Uterus (tissue), 2 donors: ENCODE data around the gene CLASRP.

Experiments used
- CTCF ChIP-seq, 4 experiments: fragments of 200-600 bp in 2 of 4; fragments of 450-650 bp in 2 of 4; sonication (generic) in 2 of 4; IDR thresholded peaks; one replicate each; pipeline ENCODE4 v1.5.1; 2016 to 2019; ENCODE audit warnings: antibody characterized with exemption in 4 of 4, mild to moderate bottlenecking in 2 of 4, moderate library complexity in 1 of 4
- POLR2A ChIP-seq, 2 donors: fragments of 450-650 bp; IDR thresholded peaks; one replicate each; pipeline ENCODE4 v1.6.1; 2016; ENCODE audit warnings: antibody characterized with exemption in 2 of 2, mild to moderate bottlenecking in 1 of 2, moderate library complexity in 1 of 2

DNA sequence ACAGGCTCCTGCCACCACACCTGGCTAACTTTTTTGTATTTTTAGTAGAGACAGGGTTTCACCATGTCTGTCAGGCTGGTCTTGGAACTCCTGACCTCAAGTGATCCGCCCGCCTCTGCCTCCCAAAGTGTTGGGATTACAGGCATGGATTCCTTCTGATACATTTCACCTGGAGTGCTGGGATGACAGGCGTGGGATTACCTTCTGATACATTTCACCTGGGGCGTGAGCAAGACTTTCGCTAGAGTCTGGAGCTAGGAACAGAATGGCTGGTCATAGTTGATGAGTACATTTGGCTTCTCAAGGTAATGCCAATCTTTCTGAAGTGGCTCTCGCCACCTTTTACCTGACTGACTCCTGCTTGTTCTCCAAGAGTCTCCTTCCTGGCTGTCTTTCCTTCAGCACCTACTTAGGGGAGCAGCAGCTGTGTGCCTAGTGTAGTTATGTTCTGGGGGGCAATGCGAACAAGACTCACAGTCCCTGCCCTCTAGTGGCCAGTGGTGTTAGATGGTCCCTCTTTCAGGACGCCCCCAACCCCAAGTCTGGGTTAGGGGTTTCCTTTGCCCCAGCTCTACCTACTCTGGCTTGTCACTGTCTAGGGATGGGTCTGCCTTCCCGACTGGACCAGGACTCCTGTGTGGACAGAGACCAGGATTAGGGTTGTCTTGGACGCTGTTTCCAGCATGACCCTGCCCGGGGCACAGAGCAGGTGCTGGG is 73.4 kb downstream of the CLASRP start:
- TF ChIP-seq CTCF (IDR thresholded peaks at IDR 0.05) (no peak), POLR2A (IDR thresholded peaks at IDR 0.05) (no peak)
